GM23248 (cell line): ENCODE results near the gene ZNF236.

ENCODE experiments used
- EZH2 ChIP-seq: fragments of 200-600 bp; sonication (generic); IDR thresholded peaks from 2 replicates; pipeline ENCODE4 v1.6.1; 2018; ENCODE audit warnings: antibody characterized with exemption, mild to moderate bottlenecking; ENCODE audit not compliant: insufficient read depth, poor library complexity, severe bottlenecking
- EZH2phosphoT487 ChIP-seq: fragments of 200-600 bp; sonication (generic); IDR thresholded peaks from 2 replicates; pipeline ENCODE4 v1.6.1; 2018; ENCODE audit warnings: antibody characterized with exemption, moderate library complexity, mild to moderate bottlenecking, low read depth; ENCODE audit not compliant: insufficient read depth

- TF ChIP-seq EZH2phosphoT487, result no peak
- no peak for TF ChIP-seq EZH2
These were observed 18.9 kb upstream of the ZNF236 start for GRCh38 chr18:76803413-76803812.
